GM12874 (cell line): ENCODE measurements around the gene MEF2C.

Experiments
- TF ChIP-seq, protein P1 (sequence below): IDR thresholded peaks from 2 replicates; pipeline ENCODE4 v1.5.1; 2011; ENCODE audit warnings: low read depth, mild to moderate bottlenecking, control low read depth, low read length, moderate library complexity; ENCODE audit not compliant: insufficient read depth

Gene MEF2C

DNA sequence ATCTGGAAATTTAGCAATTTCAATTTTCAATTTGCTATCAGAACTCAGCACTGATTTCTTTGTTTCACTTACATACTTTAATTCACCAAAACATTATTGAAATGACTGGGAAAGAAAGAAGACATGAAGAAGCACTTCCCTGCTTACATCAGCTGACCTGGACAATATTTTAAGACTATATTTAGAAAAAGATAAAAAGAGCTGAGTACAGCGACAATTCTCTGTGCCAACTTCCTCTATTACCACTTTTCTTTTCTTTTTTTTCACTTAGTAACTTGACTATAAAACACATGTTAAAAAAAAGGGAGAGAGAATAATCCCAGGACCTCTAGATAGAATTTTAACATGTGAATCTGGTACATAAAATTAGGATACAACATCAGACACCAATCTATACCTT is 35.6 kb downstream of the MEF2C start:
- TF ChIP-seq, protein P1, sequence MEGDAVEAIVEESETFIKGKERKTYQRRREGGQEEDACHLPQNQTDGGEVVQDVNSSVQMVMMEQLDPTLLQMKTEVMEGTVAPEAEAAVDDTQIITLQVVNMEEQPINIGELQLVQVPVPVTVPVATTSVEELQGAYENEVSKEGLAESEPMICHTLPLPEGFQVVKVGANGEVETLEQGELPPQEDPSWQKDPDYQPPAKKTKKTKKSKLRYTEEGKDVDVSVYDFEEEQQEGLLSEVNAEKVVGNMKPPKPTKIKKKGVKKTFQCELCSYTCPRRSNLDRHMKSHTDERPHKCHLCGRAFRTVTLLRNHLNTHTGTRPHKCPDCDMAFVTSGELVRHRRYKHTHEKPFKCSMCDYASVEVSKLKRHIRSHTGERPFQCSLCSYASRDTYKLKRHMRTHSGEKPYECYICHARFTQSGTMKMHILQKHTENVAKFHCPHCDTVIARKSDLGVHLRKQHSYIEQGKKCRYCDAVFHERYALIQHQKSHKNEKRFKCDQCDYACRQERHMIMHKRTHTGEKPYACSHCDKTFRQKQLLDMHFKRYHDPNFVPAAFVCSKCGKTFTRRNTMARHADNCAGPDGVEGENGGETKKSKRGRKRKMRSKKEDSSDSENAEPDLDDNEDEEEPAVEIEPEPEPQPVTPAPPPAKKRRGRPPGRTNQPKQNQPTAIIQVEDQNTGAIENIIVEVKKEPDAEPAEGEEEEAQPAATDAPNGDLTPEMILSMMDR: no peak

DNA sequence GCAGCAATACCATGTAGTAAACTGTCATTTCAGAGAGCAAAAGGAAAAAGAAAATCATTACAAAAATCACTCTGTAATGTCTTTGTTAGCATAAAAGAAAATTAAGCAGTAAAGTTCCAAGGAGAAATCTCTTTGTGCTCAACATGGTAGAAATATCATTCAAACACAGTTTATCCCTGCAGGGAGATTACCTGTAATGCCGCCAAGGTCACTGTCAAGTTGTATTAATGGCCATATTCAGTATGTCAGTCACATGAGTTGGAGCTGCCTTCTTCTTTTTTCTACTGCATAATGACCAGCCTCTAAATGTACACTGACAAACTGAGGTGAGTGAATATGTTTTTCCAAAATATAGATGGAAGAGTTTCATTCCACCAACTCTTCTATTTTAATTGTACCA is 36.5 kb downstream of the MEF2C start:
- TF ChIP-seq, protein P1: no peak

DNA sequence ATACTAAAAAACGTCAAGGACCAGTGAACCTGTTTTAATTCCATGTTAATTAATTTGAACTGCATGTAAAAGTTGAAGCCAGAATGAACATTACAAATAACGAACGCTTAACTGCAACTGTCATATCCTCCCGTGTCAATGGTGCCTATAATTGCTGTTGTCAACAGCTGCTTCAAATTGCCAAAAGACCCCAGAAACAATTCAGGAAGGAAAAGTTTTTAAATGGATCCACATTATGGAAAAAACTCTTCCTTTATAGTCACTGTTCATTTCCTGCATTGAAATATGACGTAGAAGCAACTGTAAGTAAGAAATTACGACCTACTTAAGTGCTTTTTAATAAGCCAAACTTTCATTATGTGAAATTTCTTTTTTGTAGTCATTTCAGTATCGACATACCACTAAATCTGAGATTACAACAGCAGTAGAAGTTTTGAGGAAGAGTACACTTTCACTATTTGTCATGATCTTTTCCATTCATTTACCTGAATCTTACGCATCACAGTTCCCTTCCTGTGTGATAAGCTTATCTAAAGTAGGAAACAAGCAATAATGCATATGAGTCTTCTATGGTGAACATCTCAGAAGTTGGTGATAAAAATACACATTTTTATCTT is 37.8 kb downstream of the MEF2C start:
- TF ChIP-seq, protein P1: no peak

DNA sequence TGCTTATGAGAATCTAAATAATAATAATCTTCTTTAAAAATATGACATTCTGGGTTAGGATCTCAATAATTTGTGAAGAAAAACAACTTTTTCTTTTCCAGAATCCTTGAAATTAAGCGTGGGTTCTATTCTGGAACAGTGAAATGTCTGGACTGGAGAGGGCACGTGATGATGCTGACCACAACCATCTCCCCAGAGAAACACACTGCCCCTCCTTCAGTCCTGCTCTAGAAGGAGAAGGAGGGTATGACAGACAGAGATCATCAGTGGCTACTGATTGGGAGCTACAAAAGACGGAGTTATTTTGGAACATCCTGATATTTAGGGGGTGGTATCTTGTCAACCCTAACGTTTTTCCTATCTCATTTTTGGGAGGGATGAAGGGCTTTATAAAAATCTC is 40.2 kb downstream of the MEF2C start:
- TF ChIP-seq, protein P1: no peak

DNA sequence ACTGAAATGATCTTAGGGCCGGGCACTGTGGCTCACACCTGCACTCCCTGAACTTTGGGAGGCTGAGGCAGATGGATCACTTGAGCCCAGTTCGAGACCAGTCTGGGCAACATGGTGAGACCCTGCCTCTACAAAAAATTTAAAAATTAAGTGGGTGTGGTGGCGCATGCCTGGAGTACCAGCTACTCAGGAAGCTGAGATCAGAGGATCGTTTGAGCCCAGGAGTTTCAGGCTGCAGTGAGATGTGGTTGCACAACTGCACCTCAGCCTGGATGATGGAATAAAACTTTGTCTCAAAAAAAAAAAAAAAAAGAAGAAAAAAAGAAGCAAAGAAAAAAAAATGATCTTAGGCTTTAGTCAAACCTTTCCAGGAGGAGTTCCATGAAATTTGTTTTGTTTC is 41.8 kb downstream of the MEF2C start:
- TF ChIP-seq, protein P1: no peak

DNA sequence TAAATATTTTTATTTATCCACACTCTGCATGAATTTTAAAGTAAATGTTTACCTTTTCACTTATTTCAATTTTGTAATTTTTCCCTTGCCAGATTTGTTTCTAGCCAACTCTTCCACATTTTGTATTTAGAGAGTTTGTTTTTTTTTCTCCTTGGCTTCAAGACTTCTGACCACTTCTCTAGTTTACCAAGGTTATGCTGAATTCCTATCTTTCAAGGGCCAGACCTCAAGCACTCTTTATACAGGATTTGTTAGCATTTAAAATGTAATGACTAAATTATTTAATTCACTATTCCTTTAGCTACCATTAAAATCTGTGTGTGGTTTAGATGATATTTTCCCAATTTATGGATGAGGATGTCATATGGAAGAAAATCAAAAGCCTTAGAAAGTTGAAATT is 42.5 kb downstream of the MEF2C start:
- TF ChIP-seq, protein P1: no peak

DNA sequence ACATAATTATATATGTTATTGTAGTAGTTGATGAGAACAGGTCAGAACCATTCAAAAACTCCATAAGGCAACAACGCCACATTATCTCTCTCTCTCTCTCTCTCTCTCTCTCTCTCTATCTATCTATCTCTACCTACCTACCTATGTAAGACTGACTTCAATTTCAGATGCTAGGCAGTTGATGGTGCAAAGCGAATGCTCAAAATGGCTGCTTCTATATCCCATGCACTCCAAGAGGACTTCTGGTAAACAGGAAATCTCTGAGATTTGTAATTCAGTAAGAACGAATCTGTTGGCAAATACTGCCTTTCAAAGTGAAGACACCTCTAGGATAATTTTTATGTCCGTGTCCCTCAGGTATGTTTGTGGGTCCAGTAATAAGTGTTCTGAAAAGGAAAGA is 43.7 kb downstream of the MEF2C start:
- TF ChIP-seq, protein P1: no peak

DNA sequence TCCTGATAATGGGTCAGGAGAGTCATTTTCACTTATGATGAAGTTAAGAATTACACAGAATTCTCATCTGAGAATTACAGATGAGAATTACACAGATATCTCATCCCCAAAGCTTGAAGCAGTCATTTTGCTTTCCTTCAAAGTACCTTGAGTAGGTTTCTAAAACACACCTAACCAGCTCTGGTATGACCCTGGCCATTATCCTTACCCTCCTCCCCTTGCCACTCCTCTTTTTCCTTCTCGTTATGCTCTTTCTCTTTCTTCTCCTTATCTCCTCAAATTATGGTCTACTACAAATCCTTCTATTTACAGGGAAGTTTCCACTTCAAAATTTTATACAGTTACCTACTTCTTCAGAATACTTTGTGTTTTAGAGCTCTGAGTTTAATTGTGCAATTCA is 44.5 kb downstream of the MEF2C start:
- TF ChIP-seq, protein P1: no peak
